HUES6 (cell line): ENCODE measurements around the gene COL6A3.

Experiments
- H3K27ac ChIP-seq: 2 replicates; pipeline ENCODE4 v1.7.0; 2013; ENCODE audit warnings: low read depth, mild to moderate bottlenecking, low read length, inconsistent platforms
- H3K27me3 ChIP-seq: 2 replicates; pipeline ENCODE4 v1.6.1; 2013; ENCODE audit warnings: low read length; ENCODE audit not compliant: control insufficient read depth, insufficient read depth
- H3K36me3 ChIP-seq: 2 replicates; pipeline ENCODE4 v1.6.1; 2013; ENCODE audit warnings: low read length; ENCODE audit not compliant: control insufficient read depth, insufficient read depth
- H3K4me1 ChIP-seq: 2 replicates; pipeline ENCODE4 v1.6.1; 2013; ENCODE audit warnings: low read length; ENCODE audit not compliant: control insufficient read depth, insufficient read depth
- H3K4me3 ChIP-seq: 2 replicates; pipeline ENCODE4 v1.5.1; 2013; ENCODE audit warnings: low read depth, low read length
- H3K9ac ChIP-seq: one replicate; pipeline ENCODE4 v1.6.1; 2013; ENCODE audit warnings: mild to moderate bottlenecking, low read length
- H3K9me3 ChIP-seq: 2 replicates; pipeline ENCODE4 v1.6.1; 2013; ENCODE audit warnings: low read depth, low read length; ENCODE audit not compliant: control insufficient read depth, insufficient read depth

Gene COL6A3

DNA sequence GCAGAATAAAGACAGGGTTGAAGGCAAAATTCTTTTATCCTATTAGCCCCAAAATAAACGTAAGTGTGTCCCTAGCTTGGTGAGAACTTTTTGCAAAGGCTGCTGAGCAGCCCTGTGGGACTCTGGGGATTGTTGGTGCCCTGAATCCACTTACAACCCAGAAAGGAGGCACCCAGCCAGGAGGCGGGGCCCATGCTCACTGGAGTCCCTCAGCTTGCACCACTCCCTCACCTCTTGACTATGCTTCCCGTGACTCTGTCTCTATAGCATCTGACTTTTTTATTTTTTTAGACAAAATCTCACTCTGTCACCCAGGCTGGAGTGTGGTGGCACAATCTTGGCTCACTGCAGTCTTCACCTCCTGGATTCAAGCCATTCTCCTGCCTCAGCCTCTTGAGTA is 15.8 kb upstream of the COL6A3 start:
- H3K9ac ChIP-seq, result no peak overlapping the region
- no peak overlapping the region for H3K27ac ChIP-seq
- no peaks in the 10 kb centered on the region for H3K36me3 ChIP-seq
- no peaks in the 10 kb centered on the region for H3K27me3 ChIP-seq
- peaks cover 12% of the 10 kb centered on the region; the same call in 1 of the 2 replicates for H3K4me1 ChIP-seq
- no peak overlapping the region for H3K4me3 ChIP-seq
- no peaks in the 10 kb centered on the region for H3K9me3 ChIP-seq

DNA sequence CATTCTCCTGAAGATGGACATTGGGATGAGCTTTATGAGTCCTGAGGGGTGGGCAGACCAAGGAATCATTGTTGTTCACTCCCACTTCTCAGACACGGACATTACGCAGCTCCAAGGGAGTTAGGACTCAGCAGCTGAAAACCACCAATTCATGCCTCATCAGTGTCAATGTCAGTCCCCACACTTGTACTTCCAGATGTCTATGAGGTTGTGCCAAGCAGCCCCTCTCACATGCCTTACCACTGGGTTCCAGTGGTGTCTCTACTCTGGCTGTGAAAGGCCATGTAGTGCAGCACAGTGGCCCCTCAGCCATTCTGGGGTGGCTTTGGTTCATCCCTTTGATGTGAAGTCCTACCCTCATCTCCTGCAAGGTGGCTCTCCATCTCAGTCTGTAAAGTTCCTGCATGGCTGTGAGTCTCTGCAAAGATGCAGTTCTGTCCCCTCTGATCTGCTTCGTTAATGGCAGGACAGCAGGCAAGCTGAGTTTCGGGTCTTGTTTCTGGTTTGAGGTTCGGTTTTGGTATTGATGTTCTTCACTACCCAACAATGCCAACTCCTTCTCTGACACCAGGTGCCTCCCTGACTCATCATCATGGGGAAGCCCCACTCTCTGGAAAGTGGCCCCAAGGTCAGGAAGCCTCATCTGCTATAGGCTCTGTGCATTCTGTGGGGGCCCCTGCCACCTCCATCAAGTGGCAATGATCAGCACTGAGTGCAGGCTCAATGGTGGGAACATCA is 14.0 kb upstream of the COL6A3 start:
- Histone ChIP-seq H3K27me3 (no peaks in the 10 kb centered on the region), H3K9ac (no peak overlapping the region), H3K4me1 (peaks cover 7% of the 10 kb centered on the region; the same call in 1 of the 2 replicates), H3K9me3 (no peaks in the 10 kb centered on the region), H3K27ac (no peak overlapping the region), H3K4me3 (no peak overlapping the region), H3K36me3 (no peaks in the 10 kb centered on the region)

DNA sequence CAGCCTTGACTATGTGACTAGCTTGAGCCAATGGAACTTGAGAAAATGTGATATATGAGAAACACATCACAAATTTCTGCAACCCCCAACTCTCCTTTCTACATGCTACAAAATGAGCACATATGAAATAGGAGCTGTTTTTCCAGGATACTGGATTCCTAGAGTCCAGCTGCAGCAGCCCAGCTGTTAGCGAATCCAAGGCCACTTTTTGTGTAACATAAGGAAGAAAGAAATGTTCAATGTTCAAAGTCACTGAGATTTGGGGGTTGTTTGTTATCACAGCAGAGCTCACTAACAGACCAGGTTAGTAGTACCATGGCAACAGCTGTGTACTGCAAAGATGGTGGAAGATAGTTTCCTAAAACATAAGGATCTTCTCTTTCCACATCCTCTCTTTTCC is 12.6 kb upstream of the COL6A3 start:
- Histone ChIP-seq H3K4me1 (peaks cover 6% of the 10 kb centered on the region; the same call in 1 of the 2 replicates), H3K27me3 (peaks cover 7% of the 10 kb centered on the region), H3K9me3 (no peaks in the 10 kb centered on the region), H3K9ac (no peak overlapping the region), H3K36me3 (no peaks in the 10 kb centered on the region), H3K27ac (no peak overlapping the region), H3K4me3 (no peak overlapping the region)

DNA sequence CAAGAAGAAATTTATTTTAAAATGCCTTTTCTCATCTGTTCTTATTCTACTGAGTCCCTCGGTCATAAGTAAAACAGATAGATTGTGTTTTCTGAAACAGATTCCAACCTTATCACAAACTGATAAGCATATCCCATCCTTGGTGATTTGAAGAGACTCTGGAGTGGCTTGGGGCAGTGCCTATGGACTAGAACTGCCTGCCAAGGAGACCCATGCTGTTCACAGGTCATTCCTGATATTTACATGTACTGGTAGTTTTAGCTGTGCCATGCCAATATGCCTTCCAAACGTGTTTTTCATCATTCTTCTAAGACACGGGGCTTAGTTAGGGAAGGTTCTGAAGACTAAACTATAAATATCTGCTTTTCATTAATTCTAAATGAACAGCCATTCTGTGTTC is 11.4 kb upstream of the COL6A3 start:
- no peak overlapping the region for H3K9ac ChIP-seq
- no peaks in the 10 kb centered on the region for H3K36me3 ChIP-seq
- peaks cover 11% of the 10 kb centered on the region for H3K27me3 ChIP-seq
- no peak overlapping the region for H3K27ac ChIP-seq
- H3K9me3 ChIP-seq, result no peaks in the 10 kb centered on the region
- peaks cover 8% of the 10 kb centered on the region for H3K4me1 ChIP-seq
- H3K4me3 ChIP-seq, result no peak overlapping the region

DNA sequence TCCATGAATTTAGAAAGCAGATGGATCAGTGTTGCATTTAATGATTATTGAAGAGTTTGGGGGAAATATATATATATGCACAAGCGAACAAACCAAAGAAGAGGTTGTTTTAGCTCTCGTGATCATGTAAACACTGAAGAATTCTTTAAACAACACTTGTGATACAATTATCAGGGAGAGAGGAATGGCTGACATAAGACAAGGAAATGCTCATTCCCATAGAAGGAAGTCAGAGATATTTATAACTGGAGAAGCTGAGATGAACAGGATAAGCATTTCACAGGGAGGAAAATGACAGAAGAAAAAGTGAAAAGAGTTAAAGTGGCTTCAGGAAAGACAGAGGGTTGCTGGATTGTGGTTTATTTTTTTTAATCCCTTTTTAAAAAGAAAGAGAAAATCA is 10.6 kb upstream of the COL6A3 start:
- Histone ChIP-seq H3K4me1 (peaks cover 8% of the 10 kb centered on the region), H3K27ac (no peak overlapping the region), H3K4me3 (no peak overlapping the region), H3K9ac (no peak overlapping the region), H3K9me3 (no peaks in the 10 kb centered on the region), H3K27me3 (peaks cover 16% of the 10 kb centered on the region), H3K36me3 (no peaks in the 10 kb centered on the region)

DNA sequence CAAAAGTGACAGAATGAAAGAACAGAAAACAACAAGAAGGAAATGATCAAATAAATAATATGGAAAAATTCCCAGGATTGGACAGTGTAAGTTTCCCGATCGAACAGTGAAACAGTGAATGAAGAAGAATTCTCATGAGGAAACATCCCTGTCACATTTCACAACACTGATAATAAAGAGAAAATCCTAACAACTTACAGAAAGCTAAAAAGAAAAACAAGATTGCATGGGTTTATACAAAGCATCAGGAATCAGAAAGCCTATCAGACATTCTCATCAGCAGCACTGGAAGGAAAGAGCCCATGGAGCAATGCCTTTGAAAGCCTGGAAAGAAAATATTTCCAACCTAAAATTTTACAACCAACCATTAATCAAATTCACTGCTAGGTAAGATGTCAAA is 9.9 kb upstream of the COL6A3 start:
- Histone ChIP-seq H3K27me3 (peaks cover 19% of the 10 kb centered on the region), H3K4me3 (no peak overlapping the region), H3K27ac (no peak overlapping the region), H3K9ac (no peak overlapping the region), H3K36me3 (no peaks in the 10 kb centered on the region), H3K9me3 (no peaks in the 10 kb centered on the region), H3K4me1 (peaks cover 8% of the 10 kb centered on the region)

DNA sequence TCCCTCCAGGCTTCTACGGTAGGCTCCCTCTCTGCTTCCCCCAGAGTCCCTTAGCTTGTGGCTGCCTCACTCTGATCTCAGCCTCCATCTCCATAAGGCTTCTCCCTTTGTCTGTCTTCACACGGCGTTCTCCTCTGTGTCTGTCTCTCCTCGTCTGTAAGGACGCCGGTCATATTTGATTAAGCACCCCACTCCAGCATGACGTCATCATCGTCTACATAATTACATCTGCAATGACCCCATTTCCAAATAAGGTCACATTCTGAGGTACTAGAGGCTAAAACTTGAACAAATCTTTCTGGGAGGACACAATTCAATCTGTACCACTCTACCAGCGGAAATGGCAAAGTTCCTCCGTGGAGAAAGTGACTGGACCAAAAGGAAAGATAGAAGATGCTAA is 8.3 kb upstream of the COL6A3 start:
- no peaks in the 10 kb centered on the region for H3K9me3 ChIP-seq
- peaks cover 21% of the 10 kb centered on the region for H3K27me3 ChIP-seq
- H3K36me3 ChIP-seq, result no peaks in the 10 kb centered on the region
- H3K4me3 ChIP-seq, result no peak overlapping the region
- no peak overlapping the region for H3K9ac ChIP-seq
- no peak overlapping the region for H3K27ac ChIP-seq
- peaks cover 8% of the 10 kb centered on the region for H3K4me1 ChIP-seq

DNA sequence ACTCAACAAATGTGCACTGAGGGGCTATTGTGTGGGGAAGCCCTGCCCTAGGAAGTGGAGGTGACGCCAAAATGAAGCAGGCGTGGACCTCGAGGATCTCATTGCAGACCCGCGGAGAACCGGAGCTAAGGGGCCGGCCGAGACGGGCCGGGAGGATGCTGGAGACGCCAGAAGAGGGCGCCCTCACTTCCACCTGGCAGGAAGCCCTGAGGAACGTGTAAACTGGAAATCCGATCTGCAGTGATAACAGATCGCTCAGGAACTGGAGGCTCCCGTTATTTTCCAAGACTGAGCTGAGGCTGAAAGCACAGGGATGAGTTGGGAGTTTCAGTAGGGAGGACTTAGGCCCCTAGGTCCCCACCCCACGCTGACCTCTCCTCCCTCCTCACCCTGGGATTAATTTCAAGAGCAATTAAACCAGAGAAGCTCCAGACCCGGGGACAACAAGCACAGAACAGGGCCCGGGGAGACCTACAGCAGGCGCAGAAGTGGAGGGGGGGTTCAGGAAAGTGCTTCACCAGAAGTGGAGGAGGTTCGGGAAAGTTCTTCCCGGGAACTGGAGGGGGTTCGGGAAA is 7.7 kb upstream of the COL6A3 start:
- no peak overlapping the region for H3K9ac ChIP-seq

DNA sequence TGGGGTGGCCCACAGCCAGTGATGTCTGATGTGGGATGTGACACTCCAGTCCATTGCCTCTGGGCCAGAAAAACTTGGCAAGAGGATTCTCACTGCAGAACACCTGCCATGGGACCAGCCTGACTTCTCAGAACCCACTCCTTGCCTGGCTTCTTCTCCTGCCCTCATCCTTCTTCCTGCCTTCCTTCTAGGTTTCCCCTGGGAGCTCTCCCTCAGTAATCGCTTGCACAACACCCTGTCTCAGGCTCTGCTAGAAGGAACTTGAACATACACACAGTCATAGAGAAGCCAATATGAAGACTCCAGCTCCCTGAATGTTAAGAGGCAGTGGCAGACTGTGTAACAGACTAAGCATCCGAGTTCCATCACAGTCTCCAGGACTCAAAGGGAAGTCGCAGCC is 4.3 kb upstream of the COL6A3 start:
- peaks cover 15% of the 10 kb centered on the region for H3K4me1 ChIP-seq
- H3K36me3 ChIP-seq, result no peaks in the 10 kb centered on the region
- H3K4me3 ChIP-seq, result no peak overlapping the region
- no peak overlapping the region for H3K27ac ChIP-seq
- peaks cover 21% of the 10 kb centered on the region for H3K27me3 ChIP-seq
- no peaks in the 10 kb centered on the region for H3K9me3 ChIP-seq
- no peak overlapping the region for H3K9ac ChIP-seq

More for the DNA sequence above, 7.7 kb upstream of the COL6A3 start:
- no peak overlapping the region for H3K27ac ChIP-seq
- H3K9me3 ChIP-seq, result no peaks in the 10 kb centered on the region
- no peak overlapping the region for H3K4me3 ChIP-seq
- H3K27me3 ChIP-seq, result peaks cover 21% of the 10 kb centered on the region
- H3K36me3 ChIP-seq, result no peaks in the 10 kb centered on the region
- peaks cover 8% of the 10 kb centered on the region for H3K4me1 ChIP-seq

DNA sequence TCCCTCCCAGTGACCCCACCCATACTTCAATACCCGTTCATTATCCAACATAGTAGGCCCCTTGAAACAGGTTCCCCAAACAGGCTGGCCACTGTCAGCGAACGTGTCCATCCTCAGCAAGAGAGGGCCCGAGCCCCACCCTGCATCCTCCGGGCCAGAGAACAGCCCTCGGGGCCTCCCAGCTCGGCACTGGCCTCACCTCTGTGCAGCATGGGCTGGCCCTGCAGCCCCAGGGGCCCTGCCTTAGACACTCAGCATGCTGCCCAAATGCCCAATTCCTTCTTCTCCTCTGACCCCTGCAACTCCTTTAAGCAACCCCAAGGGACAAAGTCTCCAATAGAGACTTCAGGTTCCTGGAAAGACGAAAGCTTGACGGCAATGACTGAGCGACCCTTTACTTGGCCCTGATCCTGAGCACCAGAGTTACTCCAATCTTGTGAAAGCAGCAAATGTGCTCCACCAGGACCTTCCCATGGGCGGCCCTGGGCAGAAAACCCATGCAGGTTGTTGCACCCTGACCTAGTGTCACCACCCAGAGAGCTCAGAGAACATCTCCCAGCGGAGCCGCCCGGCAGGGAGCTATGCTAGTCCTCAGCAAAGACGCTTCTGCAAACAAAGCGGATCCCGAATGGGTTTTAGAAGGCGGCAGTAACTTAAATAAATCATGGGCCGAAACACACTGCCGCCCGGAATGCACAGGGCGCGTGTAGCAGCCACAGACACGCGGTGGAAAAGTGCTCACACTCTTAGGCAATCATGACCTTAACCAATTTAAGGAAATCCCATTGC is 782 bp downstream of the COL6A3 start:
- H3K4me1 ChIP-seq, result peaks cover 16% of the 10 kb centered on the region; the same call in 1 of the 2 replicates
- no peak overlapping the region for H3K27ac ChIP-seq
- H3K36me3 ChIP-seq, result no peaks in the 10 kb centered on the region
- H3K27me3 ChIP-seq, result no peaks in the 10 kb centered on the region; the same call in 1 of the 2 replicates
- no peak overlapping the region for H3K9ac ChIP-seq
- no peaks in the 10 kb centered on the region for H3K9me3 ChIP-seq
- H3K4me3 ChIP-seq, result peak overlapping the region; percentile 9; the same call in 1 of the 2 replicates

DNA sequence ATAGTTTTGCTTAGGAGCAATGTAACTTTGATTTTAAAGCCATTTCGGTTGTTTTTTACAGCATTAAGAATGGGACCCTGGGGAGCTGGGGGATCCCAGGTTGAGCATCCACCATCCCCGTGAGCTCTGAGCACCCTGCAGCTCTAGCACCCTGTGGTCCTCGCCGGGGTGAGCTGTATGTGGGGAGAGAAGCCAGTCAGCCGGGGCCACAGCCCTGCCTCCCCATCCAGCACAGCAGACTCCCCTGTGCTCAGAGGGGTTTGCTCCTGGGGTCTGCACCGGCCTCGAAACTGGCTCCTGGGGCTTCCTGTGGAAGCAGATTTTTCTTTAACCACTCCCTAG is 1.3 kb downstream of the COL6A3 start:
- Histone ChIP-seq H3K36me3 (no peaks in the 10 kb centered on the region), H3K27me3 (no peaks in the 10 kb centered on the region; the same call in 1 of the 2 replicates), H3K9ac (no peak overlapping the region), H3K4me3 (no peak overlapping the region), H3K27ac (no peak overlapping the region), H3K4me1 (peaks cover 16% of the 10 kb centered on the region; the same call in 1 of the 2 replicates), H3K9me3 (no peaks in the 10 kb centered on the region)
